Duodenal mucosa (tissue), 2 donors: Measurements from ENCODE around the gene CHRNA10.

Experiments used
- H3K27ac ChIP-seq: one replicate; pipeline ENCODE4 v1.7.0; 2013; ENCODE audit warnings: low read depth, low read length
- H3K27me3 ChIP-seq, 2 donors: one replicate each; pipeline ENCODE4 v1.7.0; 2013; ENCODE audit warnings: low read length in 2 of 2, control low read depth in 1 of 2; ENCODE audit not compliant: insufficient read depth in 2 of 2, control insufficient read depth in 1 of 2
- H3K36me3 ChIP-seq, 2 donors: one replicate each; pipeline ENCODE4 v1.7.0; 2013; ENCODE audit warnings: low read length in 2 of 2, control low read depth in 1 of 2; ENCODE audit not compliant: insufficient read depth in 2 of 2, control insufficient read depth in 1 of 2
- H3K4me1 ChIP-seq, 2 donors: one replicate each; pipeline ENCODE4 v1.7.0; 2013; ENCODE audit warnings: low read length in 2 of 2, control low read depth in 1 of 2; ENCODE audit not compliant: insufficient read depth in 2 of 2, control insufficient read depth in 1 of 2
- H3K4me3 ChIP-seq, 2 donors: one replicate each; pipeline ENCODE4 v1.7.0; 2013; ENCODE audit warnings: low read length in 2 of 2, low read depth in 1 of 2
- H3K9ac ChIP-seq, 2 donors: one replicate each; pipeline ENCODE4 v1.7.0; 2013; ENCODE audit warnings: low read length in 2 of 2, low read depth in 1 of 2
- H3K9me3 ChIP-seq, 2 donors: one replicate each; pipeline ENCODE4 v1.7.0; 2013; ENCODE audit warnings: low read length in 2 of 2, control low read depth in 1 of 2; ENCODE audit not compliant: control insufficient read depth in 1 of 2

Gene CHRNA10

DNA sequence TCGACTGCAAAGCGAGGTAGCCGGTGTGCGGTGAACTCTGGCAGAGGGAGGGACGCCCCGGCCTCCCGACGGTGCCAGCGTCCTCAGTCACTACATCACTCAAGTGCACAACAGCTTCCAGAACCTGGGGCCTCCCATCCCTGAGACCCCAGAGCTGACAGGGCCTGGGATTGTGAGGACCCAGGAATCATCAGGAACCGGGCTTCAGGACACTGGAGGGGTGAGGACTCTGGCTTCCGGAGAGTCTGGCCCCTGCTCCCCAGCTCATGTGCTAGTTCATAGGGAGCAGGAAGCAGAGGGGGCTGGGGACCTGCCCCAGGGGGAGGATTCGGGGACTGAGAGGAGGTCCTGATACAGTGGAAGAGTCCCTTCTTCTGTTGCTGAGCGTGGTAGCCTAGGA, 34.0 kb downstream of the CHRNA10 start:
- Histone ChIP-seq H3K36me3 (no peaks in the 10 kb centered on the region), H3K9me3 (no peaks in the 10 kb centered on the region), H3K9ac (no peak overlapping the region), H3K4me1 (no peaks in the 10 kb centered on the region), H3K27ac (no peak overlapping the region), H3K4me3 (no peak overlapping the region), H3K27me3 (no peaks in the 10 kb centered on the region)

DNA sequence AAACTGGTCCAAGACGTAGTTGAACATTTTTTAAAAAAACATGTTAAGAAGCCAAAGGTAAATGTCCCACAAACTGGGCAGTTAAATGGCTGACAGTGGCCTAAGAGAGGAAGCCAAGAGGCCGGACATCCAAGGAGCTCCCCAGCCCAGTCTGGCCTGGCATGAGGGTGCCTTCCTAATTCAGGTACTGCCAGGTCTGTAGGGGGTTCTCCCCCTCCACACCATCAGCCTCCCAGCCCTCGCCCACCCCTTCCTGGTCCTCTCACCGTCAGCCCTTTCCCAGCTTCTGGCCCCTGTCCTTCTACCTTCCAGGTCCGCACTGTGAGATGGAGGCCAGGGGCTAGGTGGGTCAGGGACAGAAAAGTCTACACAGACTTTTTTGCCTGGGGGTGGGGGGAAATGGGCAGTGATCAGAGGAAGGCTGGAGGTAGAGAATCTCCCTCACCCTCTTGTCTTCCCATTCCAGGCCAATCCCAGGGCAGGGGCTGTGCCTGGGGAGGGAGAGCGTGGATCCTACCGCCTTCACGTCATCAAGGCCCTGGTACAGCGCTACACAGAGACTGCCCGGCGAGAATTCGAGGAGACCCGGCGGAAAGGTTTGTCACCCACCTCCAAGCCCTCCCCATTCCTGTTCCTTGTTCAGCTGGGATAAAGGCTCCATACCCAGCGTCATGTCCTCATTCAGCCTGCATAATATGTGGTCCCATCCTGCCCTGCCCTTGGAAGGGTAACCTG, 35.4 kb downstream of the CHRNA10 start:
- H3K27ac ChIP-seq = no peak overlapping the region

DNA sequence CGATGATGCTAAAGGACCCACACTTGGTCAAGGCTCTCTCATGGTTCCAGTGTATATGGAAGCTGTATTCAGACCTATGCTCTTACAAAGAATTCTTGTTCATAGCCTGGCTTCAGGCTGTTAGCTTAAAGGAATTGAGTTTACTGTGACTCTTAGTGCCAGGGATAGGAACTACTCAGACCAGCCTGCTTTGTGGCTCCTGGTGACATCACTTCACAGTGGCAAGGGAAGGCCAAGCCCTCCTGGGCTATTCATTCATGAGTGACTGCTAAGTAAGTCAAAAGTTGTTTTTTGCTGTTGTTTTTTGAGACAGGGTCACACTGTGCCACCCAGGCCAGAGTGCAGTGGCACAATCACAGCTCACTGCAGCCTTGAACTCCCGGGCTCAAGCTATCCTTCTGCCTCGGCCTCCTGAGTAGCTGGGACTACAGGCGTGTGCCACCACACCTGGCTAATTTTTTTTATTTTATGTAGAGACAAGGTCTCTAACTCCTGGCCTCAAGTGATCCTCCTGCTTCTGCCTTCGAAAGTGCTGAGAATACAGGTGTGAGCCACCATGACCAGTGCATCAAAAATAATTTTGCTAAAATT, 39.0 kb downstream of the CHRNA10 start:
- no peaks in the 10 kb centered on the region for H3K9me3 ChIP-seq
- no peak overlapping the region for H3K4me3 ChIP-seq
- H3K9ac ChIP-seq = no peak overlapping the region
- no peaks in the 10 kb centered on the region for H3K4me1 ChIP-seq
- no peak overlapping the region for H3K27ac ChIP-seq
- H3K36me3 ChIP-seq = no peaks in the 10 kb centered on the region
- H3K27me3 ChIP-seq = no peaks in the 10 kb centered on the region

More for the DNA sequence above, 35.4 kb downstream of the CHRNA10 start:
- H3K9me3 ChIP-seq = no peaks in the 10 kb centered on the region
- no peaks in the 10 kb centered on the region for H3K4me1 ChIP-seq
- no peaks in the 10 kb centered on the region for H3K36me3 ChIP-seq
- H3K9ac ChIP-seq = no peak overlapping the region
- no peak overlapping the region for H3K4me3 ChIP-seq
- no peaks in the 10 kb centered on the region for H3K27me3 ChIP-seq

DNA sequence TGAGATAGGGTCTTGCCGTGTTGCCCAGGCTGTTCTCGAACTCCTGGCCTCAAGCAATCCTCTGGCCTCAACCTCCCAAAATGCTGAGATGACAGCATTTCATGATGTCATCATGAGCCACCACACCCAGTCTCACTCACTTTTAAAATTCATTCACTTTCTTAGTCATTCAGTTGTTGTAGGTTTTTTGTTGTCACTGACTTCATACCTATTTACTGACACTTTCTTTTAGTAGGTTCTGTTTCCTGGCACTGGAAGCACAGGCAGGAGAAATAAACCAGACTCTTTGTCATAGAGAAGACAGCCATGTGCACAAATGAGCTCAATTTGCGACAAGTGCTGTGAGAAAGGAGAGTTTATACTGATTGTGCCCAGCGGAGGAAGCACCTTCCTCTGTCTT, 39.9 kb downstream of the CHRNA10 start:
- H3K9ac ChIP-seq = no peak overlapping the region
- no peak overlapping the region for H3K4me3 ChIP-seq
- no peak overlapping the region for H3K27ac ChIP-seq
- H3K36me3 ChIP-seq = no peaks in the 10 kb centered on the region
- no peaks in the 10 kb centered on the region for H3K4me1 ChIP-seq
- no peaks in the 10 kb centered on the region for H3K27me3 ChIP-seq
- no peaks in the 10 kb centered on the region for H3K9me3 ChIP-seq

DNA sequence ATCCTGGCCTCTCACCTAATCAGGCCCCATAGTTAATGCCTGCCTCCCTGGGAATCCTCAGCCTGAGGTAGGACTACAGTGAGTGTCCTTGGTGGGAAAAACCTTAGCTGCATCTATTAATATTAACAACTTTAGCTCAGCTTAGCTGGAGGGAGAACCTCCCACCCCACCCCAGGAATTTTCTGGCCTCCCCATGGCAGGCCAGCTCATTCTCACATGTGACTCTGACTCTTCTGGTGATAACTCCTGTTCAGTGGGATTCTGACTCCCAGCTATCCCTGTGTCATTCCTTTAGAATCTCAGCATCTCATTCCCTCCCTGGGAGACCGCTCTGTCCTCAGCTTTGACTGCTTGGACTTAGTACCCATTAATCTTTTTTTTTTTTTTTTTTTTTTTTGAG, 43.9 kb downstream of the CHRNA10 start:
- Histone ChIP-seq H3K27ac (no peak overlapping the region), H3K4me1 (no peaks in the 10 kb centered on the region), H3K27me3 (no peaks in the 10 kb centered on the region), H3K4me3 (no peak overlapping the region), H3K9ac (no peak overlapping the region), H3K36me3 (no peaks in the 10 kb centered on the region), H3K9me3 (no peaks in the 10 kb centered on the region)

DNA sequence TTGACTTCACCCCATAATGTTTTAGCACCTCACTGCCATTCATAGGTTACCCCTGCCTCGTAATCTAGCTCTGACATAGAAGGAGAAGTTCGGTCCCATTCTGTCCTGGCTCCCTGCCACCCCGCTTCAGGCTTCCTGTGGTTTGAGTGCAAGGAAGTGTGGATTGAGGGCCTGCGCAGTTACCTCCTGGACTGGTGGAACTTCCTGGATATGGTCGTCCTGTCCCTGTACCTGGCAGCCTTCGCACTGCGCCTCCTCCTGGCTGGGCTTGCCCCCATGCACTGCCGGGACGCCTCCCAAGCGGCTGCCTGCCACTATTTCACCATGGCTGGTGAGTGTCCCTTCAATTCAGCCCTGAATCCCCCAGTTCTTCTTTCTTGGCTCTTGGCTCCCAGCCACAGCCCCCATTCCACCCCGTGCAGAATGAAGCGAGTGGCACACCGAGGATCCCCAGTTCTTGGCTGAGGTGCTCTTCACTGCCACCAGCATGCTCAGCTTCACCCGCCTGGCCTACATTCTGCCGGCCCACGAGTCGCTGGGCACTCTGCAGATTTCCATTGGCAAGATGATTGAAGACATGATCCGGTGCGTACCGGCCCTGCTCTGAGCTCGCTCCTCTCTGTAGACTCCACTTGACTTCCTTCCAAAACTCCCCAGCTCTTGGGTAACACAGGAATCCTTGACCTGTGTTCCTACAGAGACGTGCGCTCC, 44.8 kb downstream of the CHRNA10 start:
- Histone ChIP-seq H3K9ac (no peak overlapping the region), H3K27me3 (no peaks in the 10 kb centered on the region), H3K9me3 (no peaks in the 10 kb centered on the region), H3K36me3 (no peaks in the 10 kb centered on the region), H3K4me1 (no peaks in the 10 kb centered on the region), H3K4me3 (no peak overlapping the region), H3K27ac (no peak overlapping the region)

DNA sequence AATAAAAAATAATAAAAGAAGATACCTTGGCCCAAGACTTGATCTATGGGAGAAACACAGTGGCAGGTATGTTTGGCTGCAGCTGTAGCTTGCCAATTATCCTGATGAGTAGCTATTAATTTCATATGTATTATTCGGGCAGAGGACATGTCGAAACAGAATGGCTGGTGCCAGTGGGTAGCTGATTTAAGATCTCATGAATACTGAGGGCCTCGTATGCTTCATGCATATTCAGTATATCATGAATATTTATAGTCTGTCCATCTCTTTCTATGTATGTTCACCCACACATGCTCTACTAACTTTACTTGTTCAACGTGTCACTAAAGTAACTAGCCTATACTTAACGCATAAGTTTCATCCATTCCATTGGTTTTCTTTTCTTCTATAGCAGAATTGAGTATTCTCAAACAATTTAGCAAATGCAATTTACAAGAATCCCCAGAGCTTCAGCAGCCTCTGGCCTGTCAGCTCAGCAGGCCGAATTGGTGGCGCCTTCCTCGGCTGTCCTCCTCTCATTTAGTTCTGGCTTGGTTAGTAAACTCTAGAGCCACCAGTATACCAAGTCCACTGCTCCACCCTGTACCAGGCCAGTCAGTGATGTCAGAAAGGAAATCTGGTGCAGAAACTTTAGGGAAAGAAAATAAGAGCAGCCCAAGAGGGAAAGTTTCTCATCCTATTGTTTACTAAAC, 47.3 kb downstream of the CHRNA10 start:
- Histone ChIP-seq H3K36me3 (no peaks in the 10 kb centered on the region), H3K4me1 (no peaks in the 10 kb centered on the region), H3K9me3 (no peaks in the 10 kb centered on the region), H3K27ac (no peak overlapping the region), H3K4me3 (no peak overlapping the region), H3K27me3 (no peaks in the 10 kb centered on the region), H3K9ac (no peak overlapping the region)

DNA sequence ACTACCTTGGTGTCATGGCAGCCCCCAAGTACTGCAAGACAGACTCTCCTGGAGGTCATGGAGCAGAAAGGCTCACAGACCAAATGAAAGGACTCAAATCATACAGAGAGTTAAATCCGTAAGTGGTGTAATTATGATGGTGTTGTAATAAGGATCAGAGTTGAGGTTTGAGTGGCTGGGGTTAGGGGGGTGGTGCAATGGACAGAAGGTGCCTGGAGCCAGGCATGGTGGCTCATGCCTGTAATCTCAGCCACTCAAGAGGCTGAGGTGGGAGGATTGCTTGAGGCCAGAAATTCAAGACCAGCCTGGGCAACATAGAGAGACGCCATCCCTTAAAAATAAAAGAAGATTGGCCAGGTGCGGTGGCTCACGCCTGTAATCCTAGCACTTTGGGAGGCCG, 48.1 kb downstream of the CHRNA10 start:
- H3K36me3 ChIP-seq = no peaks in the 10 kb centered on the region
- no peak overlapping the region for H3K4me3 ChIP-seq
- H3K27ac ChIP-seq = no peak overlapping the region
- H3K4me1 ChIP-seq = no peaks in the 10 kb centered on the region
- H3K9ac ChIP-seq = no peak overlapping the region
- no peaks in the 10 kb centered on the region for H3K9me3 ChIP-seq
- no peaks in the 10 kb centered on the region for H3K27me3 ChIP-seq

DNA sequence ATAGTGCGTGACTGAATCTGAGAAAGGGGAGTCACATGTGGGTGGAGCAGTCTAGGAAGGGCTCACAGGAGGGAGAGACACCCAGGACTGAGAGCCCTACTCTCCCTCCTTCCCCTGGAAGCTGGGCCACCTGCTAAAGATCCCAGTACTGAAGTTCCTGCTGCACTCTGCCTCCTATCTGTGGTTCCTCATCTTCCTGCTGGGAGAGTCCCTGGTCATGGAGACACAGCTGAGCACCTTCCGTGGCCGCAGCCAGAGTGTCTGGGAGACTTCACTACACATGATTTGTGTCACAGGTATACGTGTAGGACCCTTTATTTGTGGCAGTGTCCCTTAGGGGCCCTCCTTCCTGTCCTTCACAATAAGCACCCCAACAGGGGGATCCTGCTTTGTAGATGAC, 48.7 kb downstream of the CHRNA10 start:
- Histone ChIP-seq H3K9me3 (no peaks in the 10 kb centered on the region), H3K4me3 (no peak overlapping the region), H3K9ac (no peak overlapping the region), H3K36me3 (no peaks in the 10 kb centered on the region), H3K27ac (no peak overlapping the region), H3K27me3 (no peaks in the 10 kb centered on the region), H3K4me1 (no peaks in the 10 kb centered on the region)

DNA sequence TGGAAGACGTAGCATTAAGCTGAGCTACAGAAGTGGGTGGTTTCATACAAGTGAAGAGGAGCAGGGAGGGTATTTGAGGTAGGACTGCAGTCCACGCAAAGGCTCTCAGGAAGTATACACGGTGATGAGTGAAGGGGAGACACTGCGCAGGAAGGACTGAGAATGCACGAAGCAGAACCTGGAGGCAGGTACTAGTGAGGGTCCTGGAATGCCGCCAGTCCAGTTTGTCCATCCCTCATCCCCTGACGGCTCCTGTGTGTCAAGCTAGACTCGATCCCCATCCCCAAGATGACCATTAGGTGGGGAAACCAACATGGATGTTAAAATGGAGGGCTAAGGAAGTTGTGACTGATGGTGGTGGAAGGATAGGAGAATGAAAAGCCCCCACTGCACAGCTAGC, 53.2 kb downstream of the CHRNA10 start:
- no peaks in the 10 kb centered on the region for H3K27me3 ChIP-seq
- peaks cover 0 to 4% of the 10 kb centered on the region in 2 donors for H3K4me1 ChIP-seq
- no peak overlapping the region for H3K9ac ChIP-seq
- H3K9me3 ChIP-seq = no peaks in the 10 kb centered on the region
- H3K4me3 ChIP-seq = no peak overlapping the region
- no peaks in the 10 kb centered on the region for H3K36me3 ChIP-seq
- no peak overlapping the region for H3K27ac ChIP-seq
